Small intestine (tissue), 7 donors: ENCODE results near the gene CCDC3. TPM values are rescaled to one million over a fixed set of nuclear protein-coding genes. Genes with fewer than 3 reads are reported as not detected.
"Not testable (repeated sequence)": the region's sequence is repeated elsewhere in the genome, so short reads cannot be mapped to it uniquely, and the experiment has no call there.

Source experiments
- DNase-seq, 2 donors: peaks; one replicate each; pipeline versions ENCODE4 v3.0.0 to v3.0.0-alpha.2; 2013
- FAIRE-seq: peaks from 2 replicates; lab custom pipeline; 2012; peaks lifted over from hg19 to GRCh38; lab: Jason Lieb, UNC
- H3K27ac ChIP-seq, 3 donors: one replicate each; pipeline ENCODE4 v1.5.1; 2013; ENCODE audit warnings: low read length in 2 of 3, mild to moderate bottlenecking in 2 of 3, control low read depth in 1 of 3, inconsistent platforms in 1 of 3, low read depth in 1 of 3, moderate library complexity in 1 of 3
- H3K27me3 ChIP-seq, 3 donors: one replicate each; pipeline ENCODE4 v1.6.1; 2013; ENCODE audit warnings: low read length in 3 of 3, inconsistent platforms in 1 of 3; ENCODE audit not compliant: control insufficient read depth in 3 of 3, insufficient read depth in 3 of 3
- H3K36me3 ChIP-seq, 3 donors: one replicate each; pipeline ENCODE4 v1.6.1; 2013; ENCODE audit warnings: low read length in 3 of 3, inconsistent platforms in 1 of 3, low read depth in 1 of 3, mild to moderate bottlenecking in 1 of 3, moderate library complexity in 1 of 3; ENCODE audit not compliant: control insufficient read depth in 3 of 3, insufficient read depth in 2 of 3
- H3K4me1 ChIP-seq, 3 donors: one replicate each; pipeline ENCODE4 v1.6.1; 2013; ENCODE audit warnings: low read length in 2 of 3, inconsistent platforms in 1 of 3, low read depth in 1 of 3, mild to moderate bottlenecking in 1 of 3, moderate library complexity in 1 of 3; ENCODE audit not compliant: control insufficient read depth in 3 of 3, insufficient read depth in 2 of 3
- H3K4me3 ChIP-seq, 3 donors: one replicate each; pipeline ENCODE4 v1.5.1; 2013; ENCODE audit warnings: low read length in 3 of 3, control low read depth in 1 of 3, inconsistent platforms in 1 of 3, low read depth in 1 of 3, mild to moderate bottlenecking in 1 of 3, moderate library complexity in 1 of 3
- H3K9me3 ChIP-seq, 2 donors: one replicate each; pipeline ENCODE4 v1.6.1; 2013; ENCODE audit warnings: low read depth in 1 of 2, low read length in 1 of 2; ENCODE audit not compliant: control insufficient read depth in 2 of 2, insufficient read depth in 1 of 2
- WGBS, 3 donors: extraction: QIAGEN DNeasy Blood & Tissue Kit; methylation state at CpG; one replicate each; pipeline ENCODE4 v1.1.7; 2013; 5-methylcytosine and 5-hydroxymethylcytosine counted together
- polyA plus RNA-seq, 4 donors: library from polyadenylated mRNA; stranded (reverse) in 3 of 4; unstranded in 1 of 4; fragments of 200-250 nt in 3 of 4; fragments of 120-200 nt in 1 of 4; gene quantifications; one replicate each; pipeline versions ENCODE4 v1.2.1 to v1.2.3, GENCODE V29; 2013
- donor health status: healthy with polysubstance abuse.
- donor health status: control.
- donor health status: control.
- donor health status: Bipolar disorder and iron deficiency.
- donor health status: healthy.

Gene CCDC3
- polyA plus RNA-seq, 4 donors = 0.22 to 8.7 (median 4.1) TPM

DNA sequence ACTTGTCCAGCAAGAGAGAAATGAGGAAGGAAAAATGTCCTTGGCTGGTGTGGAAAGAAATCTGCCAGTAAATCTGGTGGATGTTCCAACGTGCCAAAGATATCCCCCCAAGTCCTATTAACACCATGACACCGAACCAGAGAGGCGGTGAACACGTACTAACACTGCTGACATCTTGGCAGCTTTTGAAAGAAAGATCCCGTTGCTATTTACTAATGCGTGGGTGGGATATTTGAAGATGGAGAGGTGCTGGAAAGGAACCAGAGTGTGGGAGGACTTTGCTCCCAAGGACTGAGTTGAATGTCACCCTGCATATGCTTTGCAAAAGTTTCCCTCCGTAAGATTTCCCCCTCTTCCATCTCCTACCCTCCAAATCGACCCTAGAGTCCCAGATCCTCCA is 7.9 kb downstream of the CCDC3 start:
- Histone ChIP-seq H3K36me3 (no peaks in the 10 kb centered on the region), H3K27ac (no peak overlapping the region), H3K9me3 (no peaks in the 10 kb centered on the region), H3K27me3 (no peaks in the 10 kb centered on the region), H3K4me1 (no peaks in the 10 kb centered on the region), H3K4me3 (no peak overlapping the region)
- DNase-seq = no peak
- WGBS, 3 donors = 13 to 42% (median 31%) methylated on average over 8 of the region's 8 CpGs
- no peak for FAIRE-seq

- H3K4me3 ChIP-seq = no peak overlapping the region
- H3K9me3 ChIP-seq = no peaks in the 10 kb centered on the region
- no peaks in the 10 kb centered on the region for H3K4me1 ChIP-seq
- DNase-seq (no peak), FAIRE-seq (no peak)
- no peak overlapping the region for H3K27ac ChIP-seq
- WGBS, 3 donors = 91 to 95% (median 94%) methylated on average over 6 of the region's 6 CpGs
- H3K36me3 ChIP-seq = no peaks in the 10 kb centered on the region
- H3K27me3 ChIP-seq = no peaks in the 10 kb centered on the region
These were observed 16.2 kb downstream of the CCDC3 start for GRCh38 chr10:12985347-12985746.

DNA sequence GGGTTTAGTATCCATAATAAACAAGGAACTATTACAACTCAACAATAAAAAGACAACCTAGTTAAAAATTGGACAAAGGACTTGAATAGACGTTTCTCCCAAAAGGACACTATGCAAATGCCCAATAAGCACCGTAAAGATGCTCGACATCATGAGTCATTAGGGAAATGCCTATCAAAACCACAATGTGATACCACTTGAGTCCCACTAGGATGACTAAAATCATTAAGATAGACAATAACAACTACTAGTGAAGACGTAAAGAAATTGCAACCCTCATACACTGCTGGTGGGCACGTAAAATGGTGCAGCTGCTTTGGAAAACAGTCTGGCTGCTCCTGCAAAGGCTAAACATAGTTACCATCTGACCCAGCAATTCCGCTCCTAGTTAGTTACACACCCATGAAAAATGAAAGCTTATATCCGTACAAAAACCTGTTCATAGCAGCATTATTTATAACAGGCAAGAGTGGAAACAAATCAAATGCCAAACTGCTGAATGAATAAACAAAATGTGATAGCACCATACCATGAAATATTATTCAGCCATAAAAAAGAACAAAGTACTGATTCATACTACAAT is 17.3 kb downstream of the CCDC3 start:
- no peaks in the 10 kb centered on the region for H3K36me3 ChIP-seq
- 77 to 84% (median 83%) methylated on average over 7 of the region's 7 CpGs for WGBS, 3 donors
- H3K4me1 ChIP-seq = no peaks in the 10 kb centered on the region
- DNase-seq (no peak), FAIRE-seq (no peak)
- no peaks in the 10 kb centered on the region for H3K9me3 ChIP-seq
- H3K27me3 ChIP-seq = no peaks in the 10 kb centered on the region
- H3K4me3 ChIP-seq = no peak overlapping the region
- H3K27ac ChIP-seq = no peak overlapping the region

GRCh38 chr10:12983568-12983967 is 17.9 kb downstream of the CCDC3 start:
- H3K4me3 ChIP-seq, H3K4me1 ChIP-seq, FAIRE-seq, H3K27me3 ChIP-seq, H3K27ac ChIP-seq, DNase-seq, H3K9me3 ChIP-seq, H3K36me3 ChIP-seq: not testable (repeated sequence)
- WGBS, 3 donors = 61 to 66% (median 64%) methylated on average over 3 of the region's 3 CpGs

DNA sequence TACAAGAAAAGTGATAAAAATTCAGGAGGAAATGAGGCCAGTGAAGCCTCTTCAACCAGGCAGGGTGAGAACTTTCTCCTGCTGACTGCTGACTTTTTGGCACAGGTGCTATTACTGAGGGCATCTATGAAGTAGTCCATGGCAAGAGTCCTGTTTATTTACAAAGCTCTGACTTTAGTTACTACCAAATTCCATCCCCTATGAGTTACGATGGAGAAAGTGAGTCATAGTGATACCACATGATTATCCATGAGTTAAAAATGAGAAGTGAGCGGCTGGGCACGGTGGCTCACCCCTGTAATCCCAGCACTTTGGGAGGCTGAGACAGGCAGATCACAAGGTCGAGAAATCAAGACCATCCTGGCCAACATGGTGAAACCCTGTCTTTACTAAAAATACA is 19.9 kb downstream of the CCDC3 start:
- no peaks in the 10 kb centered on the region for H3K36me3 ChIP-seq
- DNase-seq (no peak), FAIRE-seq (no peak)
- H3K27me3 ChIP-seq = no peaks in the 10 kb centered on the region
- no peaks in the 10 kb centered on the region for H3K9me3 ChIP-seq
- H3K4me1 ChIP-seq = no peaks in the 10 kb centered on the region
- 66 to 75% (median 74%) methylated on average over 4 of the region's 4 CpGs for WGBS, 3 donors
- H3K4me3 ChIP-seq = no peak overlapping the region
- H3K27ac ChIP-seq = no peak overlapping the region

GRCh38 chr10:12980713-12981306 is 20.7 kb downstream of the CCDC3 start:
- WGBS, 3 donors = 71 to 74% (median 74%) methylated on average over 6 of the region's 6 CpGs
- no peaks in the 10 kb centered on the region for H3K36me3 ChIP-seq
- H3K9me3 ChIP-seq = no peaks in the 10 kb centered on the region
- H3K4me1 ChIP-seq = no peaks in the 10 kb centered on the region
- no peak overlapping the region for H3K4me3 ChIP-seq
- no peaks in the 10 kb centered on the region for H3K27me3 ChIP-seq
- FAIRE-seq (no peak), DNase-seq (no peak)
- H3K27ac ChIP-seq = no peak overlapping the region

DNA sequence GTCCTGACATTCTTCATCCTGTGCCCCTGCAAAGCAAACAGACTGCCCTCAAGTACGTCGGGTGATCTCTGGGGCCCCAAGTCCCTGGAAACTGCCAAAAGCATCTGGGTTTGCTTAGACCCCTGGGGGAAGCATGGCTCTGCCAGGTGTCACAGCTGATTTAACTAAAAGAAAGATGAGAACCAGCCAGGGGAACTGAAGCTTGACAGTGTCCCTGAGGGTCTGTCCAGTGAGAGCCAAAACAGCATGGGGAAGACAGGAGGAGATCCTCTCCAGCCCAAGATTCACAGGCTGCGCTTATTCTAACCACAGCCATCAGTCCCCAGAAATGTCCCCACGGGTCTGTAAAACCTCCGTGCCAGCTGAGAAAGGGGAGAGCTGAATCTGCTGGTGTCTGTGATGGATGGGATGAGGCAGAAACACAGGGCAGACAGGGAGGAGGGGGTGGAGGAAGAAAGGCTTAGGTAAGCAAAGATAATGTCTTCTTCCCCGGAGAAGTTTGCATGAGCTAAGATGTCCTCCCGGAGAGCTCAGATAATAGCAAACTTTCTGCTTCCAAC is 21.3 kb downstream of the CCDC3 start:
- FAIRE-seq (no peak), DNase-seq (no peak)
- 34 to 48% (median 41%) methylated on average over 7 of the region's 7 CpGs for WGBS, 3 donors

GRCh38 chr10:12978891-12979290 is 22.6 kb downstream of the CCDC3 start:
- Histone ChIP-seq H3K27me3 (no peaks in the 10 kb centered on the region), H3K9me3 (no peaks in the 10 kb centered on the region), H3K27ac (no peak overlapping the region), H3K4me1 (no peaks in the 10 kb centered on the region), H3K36me3 (no peaks in the 10 kb centered on the region), H3K4me3 (no peak overlapping the region)
- 75 to 88% (median 86%) methylated on average over 4 of the region's 4 CpGs for WGBS, 3 donors
- no peak for FAIRE-seq
- DNase-seq = no peak

More for the DNA sequence above, 21.3 kb downstream of the CCDC3 start:
- no peaks in the 10 kb centered on the region for H3K4me1 ChIP-seq
- no peaks in the 10 kb centered on the region for H3K27me3 ChIP-seq
- no peaks in the 10 kb centered on the region for H3K9me3 ChIP-seq
- H3K27ac ChIP-seq = no peak overlapping the region
- no peak overlapping the region for H3K4me3 ChIP-seq
- H3K36me3 ChIP-seq = no peaks in the 10 kb centered on the region
